Medulla oblongata (tissue), 1 donor: ENCODE data around the gene LRRC27.

Experiments
- DNase-seq: peaks from one replicate; pipeline ENCODE4 v3.0.0-alpha.2; 2015; ENCODE audit errors: extremely low spot score

Gene LRRC27

GRCh38 chr10:132425757-132426155, 93.8 kb downstream of the LRRC27 start:
- DNase-seq = no peak

- no peak for DNase-seq
Measured at GRCh38 chr10:132427006-132427771, 95.2 kb downstream of the LRRC27 start.

GRCh38 chr10:132427939-132428367, 96.0 kb downstream of the LRRC27 start:
- DNase-seq = no peak

GRCh38 chr10:132428486-132428995, 96.5 kb downstream of the LRRC27 start:
- no peak for DNase-seq
